Activated CD4-positive, alpha-beta T cell treated with anti-CD3 and anti-CD28 coated beads, Interleukin-2, amount 50 U/mL, for 1 hour (primary cell): ENCODE data around the gene ZYG11A.
"Not testable (repeated sequence)": the region's sequence is repeated elsewhere in the genome, so short reads cannot be mapped to it uniquely, and the experiment has no call there.

Experiments used
- DNase-seq: peaks from one replicate; pipeline ENCODE4 v3.0.0-alpha.2; 2020

The ZYG11A gene

DNA sequence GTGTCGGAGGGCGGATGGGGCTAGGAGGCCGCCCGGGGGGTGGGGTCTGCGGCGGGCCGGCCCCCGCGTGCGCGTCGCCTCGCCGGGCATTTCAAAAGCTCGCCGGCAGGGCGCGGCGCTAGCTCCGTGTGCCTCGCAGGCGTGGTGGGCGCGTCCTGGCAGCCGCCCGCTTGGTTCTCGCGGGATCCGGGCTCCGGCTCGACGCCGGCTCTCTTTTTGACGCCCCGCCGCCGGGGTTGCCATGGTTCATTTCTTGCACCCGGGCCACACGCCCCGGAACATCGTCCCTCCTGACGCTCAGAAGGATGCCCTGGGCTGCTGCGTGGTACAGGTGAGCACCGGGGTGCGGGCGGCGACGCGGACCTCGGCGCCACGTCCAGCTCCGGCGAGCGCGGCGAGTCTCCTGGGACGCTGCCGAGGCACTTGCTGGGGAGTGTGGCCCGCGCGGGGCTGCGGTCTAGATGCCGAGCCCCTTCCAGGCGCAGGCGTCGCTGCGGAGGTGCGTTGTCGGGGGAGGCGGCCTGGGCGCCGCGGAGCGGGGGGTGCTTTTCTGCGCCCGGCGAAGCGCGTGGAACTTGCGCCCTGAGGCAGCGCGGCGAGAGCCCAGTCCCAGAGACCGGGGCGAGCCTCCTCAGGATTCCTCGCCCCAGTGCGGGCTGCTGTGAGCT lies at the start of gene ZYG11A:
Gene ZYG11A (plus strand): TSS at position 118 of the 668 bp plus-strand sequence. CDS start 124 bp downstream, at position 242.
- DNase-seq = peak; percentile 59

DNA sequence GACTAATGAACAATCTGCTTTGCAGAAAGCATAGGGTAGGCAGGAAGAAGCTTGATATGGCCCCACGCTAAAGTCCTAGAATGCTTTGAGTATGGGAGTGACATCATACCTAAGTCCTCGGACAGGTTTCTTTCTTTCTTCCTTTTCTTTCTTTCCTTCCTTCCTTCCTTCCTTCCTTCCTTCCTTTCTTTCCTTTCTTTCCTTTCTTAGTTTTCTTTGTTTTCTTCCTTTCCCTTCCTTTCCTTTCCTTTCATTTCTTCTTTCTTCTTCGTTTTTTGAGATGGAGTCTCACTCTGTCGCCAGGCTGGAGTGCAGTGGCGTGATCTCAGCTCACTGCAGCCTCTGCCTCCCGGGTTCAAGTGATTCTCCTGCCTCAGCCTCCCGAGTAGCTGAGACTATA lies 48.8 kb upstream of the ZYG11A start:
- not testable (repeated sequence) for DNase-seq

DNA sequence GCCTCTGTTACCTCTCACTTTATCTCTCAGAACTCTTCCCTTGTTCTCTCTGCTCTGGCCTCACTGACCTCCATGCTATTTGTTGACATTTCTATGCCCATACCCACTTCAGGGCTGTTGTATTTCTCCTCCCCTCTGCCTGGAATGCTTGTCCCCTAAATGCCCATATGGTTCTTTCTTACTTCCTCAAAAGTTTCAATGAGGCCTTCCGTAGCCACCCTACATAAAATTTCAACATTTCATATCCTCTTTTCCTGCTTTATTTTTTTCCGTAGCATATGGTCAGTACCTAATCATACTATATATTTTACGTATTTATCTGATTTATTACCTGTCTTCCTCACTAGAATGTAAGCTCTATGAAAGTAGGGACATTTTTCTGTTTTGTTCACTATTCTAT lies 47.1 kb upstream of the ZYG11A start:
- no peak for DNase-seq

DNA sequence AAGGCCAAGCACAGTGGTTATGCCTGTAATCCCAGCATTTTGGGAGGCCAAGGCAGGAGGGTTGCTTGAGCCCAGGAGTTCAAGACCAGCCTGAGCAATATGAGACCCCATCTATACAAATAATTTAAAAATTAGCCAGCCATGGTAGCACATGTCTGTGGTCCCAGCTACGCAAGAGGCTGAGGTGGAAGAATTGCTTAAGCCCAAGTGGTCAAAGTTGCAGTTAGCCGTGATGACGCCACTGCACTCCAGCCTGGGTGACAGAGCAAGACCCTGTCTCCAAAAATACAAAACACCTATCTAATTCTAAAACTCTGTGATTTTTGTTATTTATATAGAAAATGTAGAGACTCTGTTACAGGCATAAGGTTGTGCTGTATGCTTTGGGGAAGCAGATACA lies 44.2 kb upstream of the ZYG11A start:
- no peak for DNase-seq

DNA sequence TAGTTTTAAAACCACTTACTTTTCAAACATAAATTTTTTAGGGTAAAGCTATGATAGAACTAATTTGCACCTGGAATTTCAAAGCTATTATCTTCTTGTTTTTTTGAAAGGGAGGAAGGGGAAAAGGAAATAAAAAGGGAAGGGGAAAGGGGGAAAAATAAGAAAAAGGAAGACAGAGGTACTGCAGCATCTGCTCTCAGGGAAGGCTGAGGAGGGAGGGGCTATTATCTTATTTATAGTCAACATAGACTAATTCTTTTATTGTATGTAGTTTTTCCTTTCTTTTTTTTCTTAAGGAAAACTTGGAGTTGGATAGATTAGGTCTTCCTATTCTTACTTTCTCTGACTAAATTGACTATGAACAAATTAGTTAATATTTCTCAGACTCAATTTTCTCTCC lies 41.5 kb upstream of the ZYG11A start:
- no peak for DNase-seq

DNA sequence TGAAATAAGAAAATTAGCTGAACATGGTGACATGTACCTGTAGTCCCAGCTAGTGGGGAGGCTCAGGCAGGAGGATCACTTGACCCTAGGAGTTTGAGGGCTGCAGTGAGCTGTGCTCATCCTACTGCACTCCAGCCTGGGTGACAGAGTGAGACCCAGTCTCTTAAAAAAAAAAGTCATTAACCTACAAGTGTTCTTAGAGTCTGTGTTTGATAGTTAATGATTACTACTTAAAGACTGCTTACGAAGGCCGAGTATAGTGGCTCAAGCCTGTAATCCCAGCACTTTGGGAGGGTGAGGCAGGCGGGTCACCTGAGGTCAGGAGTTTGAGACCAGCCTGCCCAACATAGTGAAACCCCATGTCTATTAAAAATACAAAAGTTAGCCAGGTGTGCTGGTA lies 38.5 kb upstream of the ZYG11A start:
- not testable (repeated sequence) for DNase-seq

DNA sequence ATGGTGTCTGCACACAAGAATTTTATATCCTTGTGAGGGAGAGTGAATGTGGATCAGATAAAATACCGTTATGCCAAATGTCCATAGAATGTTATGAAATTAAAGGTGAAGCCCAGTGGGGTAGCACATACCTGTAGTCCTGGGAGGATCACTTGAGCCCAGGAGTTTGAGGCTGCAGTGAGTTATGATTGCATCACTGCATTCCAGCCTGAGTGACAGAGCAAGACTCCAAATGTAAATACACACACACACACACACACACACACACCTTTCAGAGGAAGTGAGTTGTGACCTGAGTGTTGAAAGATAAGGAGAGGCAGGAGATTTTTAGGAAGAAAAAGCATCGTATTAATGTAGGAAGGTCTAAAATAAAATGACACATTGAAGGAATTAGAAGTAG lies 28.1 kb upstream of the ZYG11A start:
- no peak for DNase-seq

DNA sequence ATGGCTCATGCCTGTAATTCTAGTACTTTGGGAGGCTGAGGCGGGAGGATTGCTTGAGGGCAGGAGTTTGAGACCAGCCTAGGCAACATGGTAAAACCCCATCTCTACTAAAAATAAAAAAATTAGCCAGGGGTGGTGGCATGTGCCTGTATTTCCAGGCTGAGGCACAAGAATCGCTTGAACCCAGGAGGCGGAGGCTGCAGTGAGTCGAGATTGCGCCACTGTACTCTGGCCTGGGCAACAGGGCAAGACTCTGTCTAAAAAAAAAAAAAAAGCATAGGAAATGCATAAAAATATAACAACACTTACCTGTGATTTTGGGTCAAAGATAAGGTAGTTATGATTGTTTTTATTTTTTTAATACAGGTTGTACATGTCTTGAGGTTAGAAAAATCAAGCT lies 21.7 kb upstream of the ZYG11A start:
- not testable (repeated sequence) for DNase-seq

DNA sequence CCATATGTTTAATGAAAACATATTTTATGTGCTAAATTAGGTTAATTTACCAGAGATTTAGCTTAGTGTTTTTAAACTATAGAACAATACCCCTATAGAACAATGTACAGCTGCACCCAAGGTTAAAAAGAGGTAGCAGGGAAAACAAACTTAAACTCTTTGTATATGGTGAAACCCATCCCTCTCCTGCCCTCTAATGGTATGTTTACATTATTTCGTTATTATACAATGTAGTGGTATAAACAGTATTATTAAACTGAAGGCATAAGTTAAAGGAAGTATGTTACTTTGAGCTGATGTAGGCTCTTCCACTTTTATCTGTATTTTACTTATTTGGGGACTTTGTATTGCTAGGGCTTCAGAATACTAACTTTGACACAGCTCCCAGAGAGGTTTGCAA lies 16.7 kb upstream of the ZYG11A start:
- no peak for DNase-seq

DNA sequence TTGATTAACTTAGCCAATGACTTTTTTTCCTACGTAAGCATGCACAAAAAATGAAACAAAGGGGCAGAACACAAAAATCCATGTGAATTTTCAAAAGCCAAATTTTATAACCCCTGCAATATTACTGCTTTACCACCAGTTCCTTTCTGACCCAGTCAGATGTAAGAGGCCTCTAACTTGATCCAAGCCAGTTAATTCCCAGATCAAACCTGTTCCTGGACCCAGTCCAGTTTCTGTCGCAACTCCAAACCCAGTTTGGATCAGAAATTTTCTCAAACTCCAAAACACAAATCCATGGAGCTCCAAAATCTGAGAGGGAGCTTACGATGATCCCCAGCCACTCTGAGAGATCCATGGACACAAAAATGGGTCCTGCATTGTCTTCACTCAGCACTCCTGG lies 7.8 kb upstream of the ZYG11A start:
- DNase-seq = no peak

DNA sequence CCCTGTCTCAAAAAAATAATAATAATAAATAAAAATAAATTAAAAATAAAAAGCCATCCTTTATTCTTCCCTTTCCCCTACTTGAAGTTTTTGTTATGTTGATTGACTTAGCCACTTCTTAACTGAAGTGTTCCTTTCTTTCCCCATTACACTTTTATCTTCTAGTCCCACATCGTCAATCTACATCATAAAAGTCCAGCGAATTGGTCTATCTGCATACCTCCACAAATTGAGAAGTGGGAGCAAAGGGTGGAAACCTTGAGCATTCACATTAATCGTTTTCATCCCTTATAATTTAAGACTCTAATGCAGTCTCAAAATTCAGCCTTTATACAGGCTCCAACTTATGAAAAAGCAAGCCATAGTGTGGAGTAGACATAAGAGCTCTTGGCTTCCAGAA lies 6.5 kb upstream of the ZYG11A start:
- no peak for DNase-seq

DNA sequence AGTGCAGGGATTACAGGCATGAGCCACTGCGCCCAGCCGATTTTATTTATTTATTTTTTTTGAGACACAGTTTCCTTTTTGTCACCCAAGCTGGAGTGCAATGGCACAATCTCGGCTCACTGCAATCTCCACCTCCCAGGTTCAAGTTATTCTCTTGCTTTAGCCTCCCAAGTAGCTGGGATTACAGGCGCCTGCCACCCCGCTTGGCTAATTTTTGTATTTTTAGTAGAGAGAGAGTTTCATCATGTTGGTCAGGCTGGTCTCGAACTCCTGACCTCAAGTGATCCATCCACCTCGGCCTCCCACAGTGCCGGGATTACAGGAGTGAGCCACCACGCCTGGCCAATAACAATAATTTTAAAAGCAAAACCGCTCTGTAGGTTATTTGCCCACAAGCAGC lies 3.4 kb upstream of the ZYG11A start:
- not testable (repeated sequence) for DNase-seq

DNA sequence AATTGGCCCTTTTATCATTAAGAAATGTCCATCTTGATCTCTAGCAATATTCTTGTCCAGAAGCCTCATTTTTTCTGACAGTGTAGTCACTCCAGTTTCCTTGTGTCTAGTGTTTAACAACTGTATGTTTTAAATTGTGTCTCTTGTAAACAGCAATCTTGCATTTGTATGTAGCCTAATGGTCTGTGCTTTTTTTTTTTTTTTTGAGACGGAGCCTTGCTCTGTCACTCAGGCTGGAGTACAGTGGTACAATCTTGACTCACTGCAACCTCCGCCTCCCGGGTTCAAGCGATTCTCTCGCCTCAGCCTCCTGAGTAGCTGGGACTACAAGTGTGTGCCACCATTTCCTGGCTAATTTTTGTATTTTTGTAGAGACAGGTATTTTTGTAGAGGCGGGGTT lies 2.6 kb downstream of the ZYG11A start:
- DNase-seq = not testable (repeated sequence)

DNA sequence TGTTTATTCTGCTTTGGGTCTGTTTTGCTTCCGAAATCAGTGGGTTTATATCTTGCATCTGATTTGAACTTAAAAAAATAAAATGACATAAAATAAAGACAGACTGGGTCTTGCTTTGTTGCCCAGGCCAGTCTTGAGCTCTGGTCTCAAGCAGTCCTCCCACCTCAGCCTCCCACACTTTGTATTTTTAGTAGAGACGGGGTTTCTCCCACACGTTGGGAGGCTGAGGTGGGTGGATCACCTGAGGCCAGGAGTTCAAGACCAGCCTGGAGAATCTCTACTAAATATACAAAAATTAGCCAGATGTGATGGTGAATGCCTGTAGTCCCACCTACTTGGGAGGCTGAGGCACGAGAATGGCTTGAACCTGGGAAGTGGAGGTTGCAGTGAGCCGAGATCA lies 5.9 kb downstream of the ZYG11A start:
- DNase-seq = no peak

DNA sequence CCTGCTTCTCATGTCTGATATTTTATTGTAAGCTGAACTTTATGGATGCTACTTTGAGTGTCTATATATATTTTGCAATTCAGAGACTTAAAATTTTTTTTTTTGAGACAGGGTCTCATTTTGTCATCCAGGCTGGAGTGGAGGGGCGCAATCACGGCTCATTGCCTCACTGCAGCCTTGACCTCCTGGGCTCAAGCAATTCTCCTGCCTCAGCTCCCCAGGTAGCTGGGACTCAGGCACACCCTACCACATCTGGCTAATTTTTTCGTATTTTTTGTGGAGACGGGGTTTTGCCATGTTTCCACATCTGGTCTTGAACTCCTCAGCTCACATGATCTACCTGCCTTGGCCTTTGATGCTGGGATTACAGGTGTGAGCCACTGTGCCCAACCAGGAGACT lies 8.4 kb downstream of the ZYG11A start:
- DNase-seq = no peak

DNA sequence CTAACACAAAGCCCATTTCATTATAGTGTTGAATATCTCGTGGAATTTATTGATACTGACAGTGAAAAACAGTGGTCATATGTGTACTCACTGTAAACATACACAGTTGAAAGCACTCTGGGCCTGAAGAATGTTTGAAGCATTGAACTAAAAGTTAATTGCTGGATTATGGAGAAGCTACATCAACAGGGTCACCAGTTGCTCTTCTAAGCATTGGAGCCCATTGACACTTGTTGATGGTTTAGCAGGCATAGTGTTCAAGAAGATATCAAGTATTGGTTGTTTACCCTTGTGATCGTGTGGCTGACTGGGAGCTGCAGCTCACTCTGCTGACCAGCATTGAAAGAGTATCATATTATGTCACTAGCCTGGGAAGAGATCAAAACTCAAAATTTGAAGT lies 10.3 kb downstream of the ZYG11A start:
- no peak for DNase-seq

DNA sequence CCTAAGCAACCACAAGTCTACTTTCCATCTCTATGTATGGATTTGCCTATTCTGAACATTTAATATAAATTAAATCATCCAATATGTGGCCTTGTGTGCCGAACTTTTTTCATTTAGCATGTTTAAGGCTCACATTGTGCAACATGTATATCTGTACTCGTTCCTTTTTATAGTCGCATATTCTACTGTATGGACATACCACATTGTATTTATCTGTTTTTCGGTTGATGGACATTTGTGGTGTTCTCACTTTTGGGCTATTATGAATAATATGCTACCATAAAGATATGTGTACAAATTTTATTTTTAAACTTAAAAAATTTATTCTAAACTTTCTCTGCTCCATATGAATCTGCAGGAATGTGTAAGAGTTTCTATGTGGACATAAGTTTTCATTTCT lies 13.0 kb downstream of the ZYG11A start:
- DNase-seq = no peak

DNA sequence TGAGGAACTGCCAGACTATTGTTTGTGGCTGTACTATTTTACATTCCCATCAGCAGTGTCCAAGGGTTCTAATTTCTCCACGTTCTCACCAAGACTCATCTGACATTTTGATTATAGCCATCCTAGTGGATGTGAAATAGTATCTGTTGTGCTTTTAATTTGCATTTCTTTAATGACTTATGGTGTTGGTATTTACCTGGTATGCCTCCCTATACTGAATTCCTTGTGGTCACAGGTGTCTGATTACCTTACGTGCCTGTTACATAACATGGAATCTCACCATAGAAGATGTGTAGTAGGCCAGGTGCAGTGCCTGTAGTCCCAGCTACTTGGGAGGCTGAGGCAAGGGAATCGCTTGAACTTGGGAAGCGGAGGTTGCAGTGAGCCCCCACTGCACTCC lies 13.5 kb downstream of the ZYG11A start:
- DNase-seq = no peak

DNA sequence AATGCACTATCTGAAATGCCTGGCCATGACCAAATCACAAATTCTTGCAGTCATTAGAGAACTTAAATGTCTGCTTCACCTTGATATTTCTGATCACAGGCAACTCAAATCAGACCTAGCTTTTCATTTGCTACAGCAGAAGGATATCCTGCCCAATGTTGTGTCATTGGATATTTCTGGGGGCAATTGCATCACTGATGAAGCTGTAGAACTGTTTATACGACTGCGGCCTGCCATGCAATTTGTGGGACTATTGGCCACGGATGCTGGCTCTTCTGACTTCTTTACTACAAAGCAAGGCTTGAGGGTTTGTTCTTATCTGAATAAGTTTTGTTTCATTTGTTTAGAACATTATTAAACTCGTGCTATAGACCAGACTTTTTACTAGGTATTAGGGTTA lies 14.9 kb downstream of the ZYG11A start:
- no peak for DNase-seq

DNA sequence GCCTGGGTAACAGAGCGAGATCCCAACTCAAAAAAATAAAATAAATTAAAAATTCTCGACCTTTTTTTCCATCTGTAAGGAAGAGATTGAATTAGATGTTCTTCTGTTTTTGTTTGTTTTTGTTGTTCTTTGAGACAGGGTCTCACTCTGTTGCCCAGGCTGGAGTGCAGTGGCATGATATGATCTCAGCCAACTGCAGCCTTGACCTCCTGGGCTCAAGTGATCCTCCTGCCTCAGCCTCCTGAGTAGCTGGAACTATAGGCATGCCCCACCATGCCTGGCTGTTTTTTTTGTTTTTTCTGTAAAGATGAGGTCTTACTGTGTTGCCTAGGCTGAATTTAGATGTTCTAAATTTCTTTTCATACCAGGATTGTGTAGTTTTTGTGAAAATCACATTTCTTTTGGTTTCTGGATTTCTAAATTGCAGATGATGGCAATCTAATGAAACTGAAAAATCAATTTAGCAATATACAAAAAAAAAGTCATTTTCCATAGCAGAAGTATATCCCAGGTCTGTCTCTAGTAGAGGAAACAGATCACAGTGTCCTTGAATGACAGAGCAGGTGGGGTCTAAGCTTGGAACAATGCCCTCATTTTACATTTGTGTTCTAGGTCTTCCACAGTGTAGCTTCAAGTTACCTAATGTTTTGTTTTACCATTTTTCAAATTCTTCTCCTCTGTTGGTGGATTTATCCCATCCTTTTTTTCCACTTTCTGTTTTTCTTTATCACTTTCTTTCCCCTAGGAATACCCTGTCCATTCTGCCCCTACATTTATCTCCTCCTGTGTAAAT lies 20.3 kb downstream of the ZYG11A start:
- DNase-seq = no peak

DNA sequence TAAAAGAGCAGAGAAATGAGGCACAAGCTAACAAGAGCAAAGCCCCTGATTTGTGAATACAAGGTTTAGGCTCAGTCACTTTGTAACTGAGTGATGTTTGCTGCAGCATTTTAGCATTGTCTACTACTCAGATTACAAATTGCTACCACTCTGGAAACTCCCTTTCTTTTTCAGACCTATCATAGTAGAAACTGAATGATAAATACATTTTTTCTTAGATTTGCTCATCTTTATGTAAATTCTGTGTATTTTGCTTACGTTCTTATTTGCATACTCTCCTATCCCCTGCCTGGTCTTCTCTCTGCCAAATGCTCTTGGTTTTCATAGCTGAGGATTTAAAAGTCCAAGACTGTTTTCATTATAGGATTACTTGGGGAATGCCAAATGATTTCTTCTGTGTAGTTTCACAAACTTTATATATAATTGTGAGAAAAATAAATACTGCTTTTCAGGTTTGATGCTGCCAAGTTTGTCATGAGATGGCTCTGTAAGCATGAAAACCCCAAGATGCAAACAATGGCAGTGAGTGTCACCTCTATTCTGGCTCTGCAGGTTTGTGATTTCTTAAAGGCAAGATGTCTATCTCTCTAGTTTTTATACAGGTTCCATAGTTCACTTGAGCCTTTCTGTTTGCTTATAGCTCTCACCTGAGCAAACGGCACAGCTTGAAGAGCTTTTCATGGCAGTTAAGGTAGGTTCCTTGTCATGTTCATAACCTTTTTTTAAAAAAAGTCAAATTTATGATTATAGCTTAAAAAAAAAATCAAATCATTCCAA lies 24.7 kb downstream of the ZYG11A start:
- no peak for DNase-seq

DNA sequence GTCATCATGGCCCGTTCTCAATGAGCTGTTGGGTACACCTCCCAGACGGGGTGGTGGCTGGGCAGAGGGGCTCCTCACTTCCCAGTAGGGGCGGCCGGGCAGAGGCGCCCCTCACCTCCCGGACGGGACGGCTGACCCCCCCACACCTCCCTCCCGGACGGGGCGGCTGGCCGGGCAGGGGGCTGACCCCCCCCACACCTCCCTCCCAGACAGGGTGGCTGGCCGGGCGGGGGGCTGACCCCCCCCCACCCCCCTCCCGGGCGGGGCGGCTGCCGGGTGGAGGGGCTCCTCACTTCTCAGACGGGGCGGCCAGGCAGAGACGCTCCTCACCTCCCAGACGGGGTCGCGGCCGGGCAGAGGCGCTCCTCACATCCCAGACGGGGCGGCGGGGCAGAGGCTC lies 27.2 kb downstream of the ZYG11A start:
- not testable (repeated sequence) for DNase-seq

DNA sequence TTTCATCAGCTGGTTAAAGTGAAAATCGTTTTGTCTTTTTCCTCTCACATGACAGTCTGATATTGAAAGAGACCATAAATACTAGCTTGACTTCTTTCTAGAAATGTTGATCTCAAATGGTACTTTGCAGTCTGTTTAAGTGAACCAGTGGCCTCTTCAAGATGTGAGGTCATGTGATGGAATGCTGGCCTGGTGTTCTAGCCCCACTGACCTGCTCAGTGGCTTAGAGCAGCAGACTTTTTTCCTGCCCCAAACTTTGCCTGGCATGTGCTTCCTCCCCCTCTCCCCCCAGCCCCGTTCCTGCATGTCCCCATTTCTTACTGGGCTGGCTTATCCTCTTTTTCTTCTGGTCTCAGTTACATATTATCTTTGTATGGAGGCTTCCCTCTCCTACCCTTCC lies 34.3 kb downstream of the ZYG11A start:
- no peak for DNase-seq

DNA sequence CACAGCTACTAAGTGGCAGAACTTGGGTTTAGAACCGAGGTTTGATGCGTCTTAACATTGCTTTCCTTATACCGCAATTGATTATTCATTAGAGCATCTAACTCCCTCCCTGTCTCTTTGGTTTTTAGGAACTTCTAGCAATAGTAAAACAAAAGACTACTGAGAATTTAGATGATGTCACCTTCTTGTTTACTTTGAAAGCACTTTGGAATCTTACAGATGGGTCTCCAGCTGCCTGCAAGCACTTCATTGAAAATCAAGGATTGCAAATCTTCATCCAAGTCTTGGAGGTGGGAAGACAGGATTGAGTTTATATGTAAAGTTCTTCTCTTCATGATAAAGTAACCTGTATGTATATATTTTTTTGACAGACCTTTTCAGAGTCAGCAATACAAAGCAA lies 35.0 kb downstream of the ZYG11A start:
- no peak for DNase-seq
